WTC11 (cell line): ENCODE results near the gene LPCAT1. TPM values are rescaled to one million over a fixed set of nuclear protein-coding genes. Genes with fewer than 3 reads are reported as not detected.

Source experiments
- ATAC-seq: fragments of 200-7000 bp; cut with Tn5 transposase; 2 replicates; pipeline ENCODE4 v1.10.0; 2021; ENCODE audit warnings: mild to moderate bottlenecking, moderate library complexity
- CTCF ChIA-PET: fragments of 300-600 bp; sonication (Branson Sonifier 250); formaldehyde crosslinking; loops from one replicate; lab custom pipeline; 2021; ENCODE audit warnings: antibody characterized with exemption; lab: Charles Lee
- POLR2A ChIA-PET: fragments of 350-600 bp; sonication (Branson Sonifier 250); formaldehyde crosslinking; loops from one replicate; lab custom pipeline; 2021; ENCODE audit warnings: antibody characterized with exemption; lab: Charles Lee
- DNase-seq: peaks from one replicate; pipeline ENCODE4 v3.0.0; 2021; ENCODE audit warnings: low spot score
- H3K27ac Mint-ChIP-seq: 2 replicates; pipeline ENCODE4 v1.8.0; 2021; ENCODE audit warnings: mixed read lengths
- H3K27me3 Mint-ChIP-seq: 2 replicates; pipeline ENCODE4 v1.8.0; 2021; ENCODE audit warnings: low read depth, mild to moderate bottlenecking, moderate library complexity, mixed read lengths
- H3K36me3 Mint-ChIP-seq: 2 replicates; pipeline ENCODE4 v1.8.0; 2021; ENCODE audit warnings: mixed read lengths
- H3K4me1 Mint-ChIP-seq: 2 replicates; pipeline ENCODE4 v1.8.0; 2022; ENCODE audit warnings: mixed read lengths
- H3K4me3 Mint-ChIP-seq: 2 replicates; pipeline ENCODE4 v1.8.0; 2021; ENCODE audit warnings: mild to moderate bottlenecking, moderate library complexity, mixed read lengths
- H3K9me3 Mint-ChIP-seq: 2 replicates; pipeline ENCODE4 v1.8.0; 2021; ENCODE audit warnings: mixed read lengths
- AFF4 ChIP-seq: sonication (generic); formaldehyde crosslinking; IDR thresholded peaks from 2 replicates; pipeline ENCODE4 v1.8.1; 2023; ENCODE audit warnings: mild to moderate bottlenecking, missing genetic modification reagents, borderline replicate concordance
- CBFB ChIP-seq: sonication (generic); formaldehyde crosslinking; IDR thresholded peaks from 2 replicates; pipeline ENCODE4 v1.8.1; 2022; ENCODE audit warnings: mild to moderate bottlenecking, low read depth, missing genetic modification reagents
- CDX4 ChIP-seq: fragments of 250-450 bp; sonication (Bioruptor Pico); IDR thresholded peaks from 2 replicates; pipeline ENCODE4 v1.9.0; 2021; ENCODE audit warnings: moderate library complexity, mild to moderate bottlenecking, inconsistent platforms, borderline replicate concordance
- CREM ChIP-seq: sonication (generic); formaldehyde crosslinking; IDR thresholded peaks from 2 replicates; pipeline ENCODE4 v1.8.1; 2022; ENCODE audit warnings: mild to moderate bottlenecking, missing genetic modification reagents, moderate library complexity
- FOXK1 ChIP-seq: sonication (generic); formaldehyde crosslinking; IDR thresholded peaks from 2 replicates; pipeline ENCODE4 v1.8.0; 2022; ENCODE audit warnings: mild to moderate bottlenecking, moderate library complexity, missing genetic modification reagents
- GRHL2 ChIP-seq: fragments of 250-450 bp; sonication (Bioruptor Pico); IDR thresholded peaks from 2 replicates; pipeline ENCODE4 v1.8.0; 2022; ENCODE audit warnings: mild to moderate bottlenecking, moderate library complexity; ENCODE audit not compliant: insufficient replicate concordance, severe bottlenecking
- JAZF1 ChIP-seq: fragments of 250-450 bp; sonication (Bioruptor Pico); IDR thresholded peaks from 2 replicates; pipeline ENCODE4 v1.9.0; 2021; ENCODE audit warnings: moderate library complexity, mild to moderate bottlenecking, inconsistent platforms
- KAT7 ChIP-seq: sonication (generic); formaldehyde crosslinking; IDR thresholded peaks from 2 replicates; pipeline ENCODE4 v1.8.1; 2023; ENCODE audit warnings: missing genetic modification reagents, mild to moderate bottlenecking, borderline replicate concordance
- MXD4 ChIP-seq: fragments of 250-450 bp; sonication (Bioruptor Pico); IDR thresholded peaks from 2 replicates; pipeline ENCODE4 v1.8.0; 2021; ENCODE audit warnings: mild to moderate bottlenecking, moderate library complexity, borderline replicate concordance
- NR2C2 ChIP-seq: sonication (generic); formaldehyde crosslinking; IDR thresholded peaks from 2 replicates; pipeline ENCODE4 v1.8.0; 2022; ENCODE audit warnings: mild to moderate bottlenecking, missing genetic modification reagents
- SMAD3 ChIP-seq: sonication (generic); formaldehyde crosslinking; IDR thresholded peaks from 2 replicates; pipeline ENCODE4 v1.8.0; 2022; ENCODE audit warnings: missing genetic modification reagents, mild to moderate bottlenecking, borderline replicate concordance
- SOX15 ChIP-seq: fragments of 250-450 bp; sonication (Bioruptor Pico); IDR thresholded peaks from 2 replicates; pipeline ENCODE4 v1.9.0; 2021; ENCODE audit warnings: mild to moderate bottlenecking
- STAT6 ChIP-seq: sonication (generic); formaldehyde crosslinking; conservative IDR thresholded peaks from 2 replicates; pipeline ENCODE4 v1.8.1; 2023; ENCODE audit warnings: mild to moderate bottlenecking, low read depth, missing genetic modification reagents, moderate library complexity
- TEAD4 ChIP-seq: sonication (generic); formaldehyde crosslinking; IDR thresholded peaks from 2 replicates; pipeline ENCODE4 v1.8.0; 2022; ENCODE audit warnings: mild to moderate bottlenecking, missing genetic modification reagents
- ZNF138 ChIP-seq: sonication (generic); formaldehyde crosslinking; conservative IDR thresholded peaks from 2 replicates; pipeline ENCODE4 v1.8.1; 2022; ENCODE audit warnings: mild to moderate bottlenecking, moderate library complexity, missing genetic modification reagents
- ZNF263 ChIP-seq: sonication (generic); formaldehyde crosslinking; IDR thresholded peaks from 2 replicates; pipeline ENCODE4 v1.8.1; 2022; ENCODE audit warnings: low read depth, mild to moderate bottlenecking, moderate library complexity, missing genetic modification reagents
- ZNF317 ChIP-seq: sonication (generic); formaldehyde crosslinking; IDR thresholded peaks from 2 replicates; pipeline ENCODE4 v1.8.1; 2023; ENCODE audit warnings: low read depth, mild to moderate bottlenecking, moderate library complexity, missing genetic modification reagents, borderline replicate concordance
- ZNF396 ChIP-seq: fragments of 250-450 bp; sonication (Bioruptor Pico); IDR thresholded peaks from 2 replicates; pipeline ENCODE4 v1.8.0; 2021; ENCODE audit warnings: mild to moderate bottlenecking, moderate library complexity, borderline replicate concordance
- total RNA-seq: library from RNA; stranded (reverse); gene quantifications from 3 replicates; pipeline ENCODE4 v1.2.3, GENCODE V29; 2021
- TF ChIP-seq, protein P1 (sequence below): sonication (generic); formaldehyde crosslinking; conservative IDR thresholded peaks from 2 replicates; pipeline ENCODE4 v1.8.1; 2022; ENCODE audit warnings: mild to moderate bottlenecking, missing genetic modification reagents
- TF ChIP-seq, protein P2 (sequence below): sonication (generic); formaldehyde crosslinking; IDR thresholded peaks from 2 replicates; pipeline ENCODE4 v1.8.1; 2023; ENCODE audit warnings: mild to moderate bottlenecking, missing genetic modification reagents

LPCAT1 gene
- total RNA-seq, 1 experiment from 2014 or later: 206 TPM

GRCh38 chr5:1536871-1537602 lies 13.3 kb upstream of the LPCAT1 start:
- H3K9me3 Mint-ChIP-seq: no peaks in the 10 kb centered on the region
- ATAC-seq: no peak
- ChIA-PET CTCF (no interaction called here), POLR2A (no interaction called here)
- no peaks in the 10 kb centered on the region for H3K4me1 Mint-ChIP-seq
- no peak overlapping the region for H3K4me3 Mint-ChIP-seq
- TF ChIP-seq FOXK1 (CRISPR knock-in tag) (no peak), ZNF396 (CRISPR knock-in tag) (no peak), SOX15 (no peak), CREM (CRISPR knock-in tag) (no peak), NR2C2 (CRISPR knock-in tag) (no peak), CDX4 (no peak), KAT7 (CRISPR knock-in tag) (no peak), ZNF138 (CRISPR knock-in tag) (no peak), TEAD4 (CRISPR knock-in tag) (no peak), SMAD3 (CRISPR knock-in tag) (no peak), ZNF263 (CRISPR knock-in tag) (no peak), STAT6 (CRISPR knock-in tag) (no peak), MXD4 (CRISPR knock-in tag) (no peak)
- TF ChIP-seq, protein P1, sequence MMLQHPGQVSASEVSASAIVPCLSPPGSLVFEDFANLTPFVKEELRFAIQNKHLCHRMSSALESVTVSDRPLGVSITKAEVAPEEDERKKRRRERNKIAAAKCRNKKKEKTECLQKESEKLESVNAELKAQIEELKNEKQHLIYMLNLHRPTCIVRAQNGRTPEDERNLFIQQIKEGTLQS (CRISPR knock-in tag): no peak
- DNase-seq: no peak
- no peaks in the 10 kb centered on the region for H3K27me3 Mint-ChIP-seq
- H3K27ac Mint-ChIP-seq: no peak overlapping the region; the same call in 1 of the 2 replicates
- no peaks in the 10 kb centered on the region for H3K36me3 Mint-ChIP-seq

DNA sequence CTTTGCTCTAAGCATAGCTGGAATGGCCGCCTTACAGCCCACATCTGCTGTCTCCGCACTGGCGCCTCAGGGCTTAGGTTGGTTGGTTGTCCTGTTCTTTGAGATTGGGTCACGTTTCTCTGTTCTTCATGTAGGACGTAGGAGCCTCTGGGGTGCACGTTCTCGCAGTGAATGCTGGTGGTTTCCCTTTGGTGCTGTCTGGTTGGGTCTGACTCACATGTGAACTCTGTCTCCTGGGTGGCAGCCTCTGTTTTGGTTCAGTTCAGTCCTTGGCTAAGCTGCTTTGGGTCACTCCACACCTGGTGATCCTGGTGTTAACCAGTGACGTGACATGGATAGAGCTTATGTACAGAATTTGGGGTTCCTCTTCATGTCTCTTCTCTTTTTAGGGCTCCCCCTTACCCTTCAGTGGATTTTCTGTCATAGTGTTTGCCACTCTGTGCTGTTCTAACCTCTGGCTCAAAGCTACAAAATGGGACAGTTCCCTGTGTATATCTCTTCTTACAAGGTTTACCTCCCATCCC lies 12.6 kb upstream of the LPCAT1 start:
- DNase-seq (no peak), ATAC-seq (no peak)
- no peaks in the 10 kb centered on the region for H3K4me1 Mint-ChIP-seq
- no peaks in the 10 kb centered on the region for H3K36me3 Mint-ChIP-seq
- TF ChIP-seq SMAD3 (CRISPR knock-in tag) (no peak), GRHL2 (no peak), AFF4 (CRISPR knock-in tag) (no peak), CBFB (CRISPR knock-in tag) (no peak), ZNF317 (no peak), JAZF1 (CRISPR knock-in tag) (no peak), KAT7 (CRISPR knock-in tag) (no peak)
- TF ChIP-seq, protein P2, sequence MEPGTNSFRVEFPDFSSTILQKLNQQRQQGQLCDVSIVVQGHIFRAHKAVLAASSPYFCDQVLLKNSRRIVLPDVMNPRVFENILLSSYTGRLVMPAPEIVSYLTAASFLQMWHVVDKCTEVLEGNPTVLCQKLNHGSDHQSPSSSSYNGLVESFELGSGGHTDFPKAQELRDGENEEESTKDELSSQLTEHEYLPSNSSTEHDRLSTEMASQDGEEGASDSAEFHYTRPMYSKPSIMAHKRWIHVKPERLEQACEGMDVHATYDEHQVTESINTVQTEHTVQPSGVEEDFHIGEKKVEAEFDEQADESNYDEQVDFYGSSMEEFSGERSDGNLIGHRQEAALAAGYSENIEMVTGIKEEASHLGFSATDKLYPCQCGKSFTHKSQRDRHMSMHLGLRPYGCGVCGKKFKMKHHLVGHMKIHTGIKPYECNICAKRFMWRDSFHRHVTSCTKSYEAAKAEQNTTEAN (CRISPR knock-in tag): no peak
- no peak overlapping the region for H3K4me3 Mint-ChIP-seq
- H3K27ac Mint-ChIP-seq: no peak overlapping the region
- H3K27me3 Mint-ChIP-seq: no peaks in the 10 kb centered on the region
- H3K9me3 Mint-ChIP-seq: no peaks in the 10 kb centered on the region
- POLR2A ChIA-PET: no interaction called here
- CTCF ChIA-PET: no interaction called here
